Effector memory CD8-positive, alpha-beta T cell (primary cell): ENCODE results near the gene TACR1.

Source experiments
- ATAC-seq: fragments of 150-1000 bp; cut with Tn5 transposase; replicated peaks from 2 replicates; pipeline ENCODE4 v1.10.0; 2021; ENCODE audit warnings: mild to moderate bottlenecking, moderate library complexity
- DNase-seq, 3 experiments: peaks; one replicate each; pipeline ENCODE4 v3.0.0; 2021
- H3K27ac Mint-ChIP-seq, 2 donors: one replicate each; pipeline ENCODE4 v1.8.0; 2022; ENCODE audit warnings: mild to moderate bottlenecking in 2 of 2, mixed read lengths in 2 of 2, moderate library complexity in 2 of 2
- H3K27me3 Mint-ChIP-seq, 2 donors: one replicate each; pipeline ENCODE4 v1.8.0; 2022; ENCODE audit warnings: mixed read lengths in 2 of 2
- H3K36me3 Mint-ChIP-seq: one replicate; pipeline ENCODE4 v1.8.0; 2022; ENCODE audit warnings: mild to moderate bottlenecking, moderate library complexity, mixed read lengths; ENCODE audit not compliant: insufficient read depth
- H3K4me1 Mint-ChIP-seq, 2 donors: one replicate each; pipeline ENCODE4 v1.8.0; 2022; ENCODE audit warnings: low read depth in 2 of 2, mixed read lengths in 2 of 2
- H3K4me3 Mint-ChIP-seq, 2 donors: one replicate each; pipeline ENCODE4 v1.8.0; 2022; ENCODE audit warnings: mild to moderate bottlenecking in 2 of 2, mixed read lengths in 2 of 2, moderate library complexity in 2 of 2
- H3K9me3 Mint-ChIP-seq, 2 donors: one replicate each; pipeline ENCODE4 v1.8.0; 2022; ENCODE audit warnings: mixed read lengths in 2 of 2

TACR1 gene

GRCh38 chr2:75035444-75036353 lies 163.6 kb downstream of the TACR1 start:
- H3K4me3 Mint-ChIP-seq: no peak overlapping the region
- no peak overlapping the region for H3K27ac Mint-ChIP-seq
- H3K9me3 Mint-ChIP-seq: no peaks in the 10 kb centered on the region
- ATAC-seq (no peak), DNase-seq (no peak)
- H3K4me1 Mint-ChIP-seq: peaks cover 0 to under 1% of the 10 kb centered on the region in 2 donors
- no peaks in the 10 kb centered on the region for H3K36me3 Mint-ChIP-seq
- H3K27me3 Mint-ChIP-seq: no peaks in the 10 kb centered on the region

GRCh38 chr2:75033516-75033915 lies 165.8 kb downstream of the TACR1 start:
- no peak for ATAC-seq
- Mint-ChIP-seq H3K9me3 (no peaks in the 10 kb centered on the region), H3K27me3 (no peaks in the 10 kb centered on the region), H3K4me3 (no peak overlapping the region), H3K36me3 (no peaks in the 10 kb centered on the region), H3K27ac (no peak overlapping the region), H3K4me1 (peaks cover 0 to 4% of the 10 kb centered on the region in 2 donors)
- no peak for DNase-seq

GRCh38 chr2:75031906-75032803 lies 167.2 kb downstream of the TACR1 start:
- Mint-ChIP-seq H3K27me3 (no peaks in the 10 kb centered on the region), H3K27ac (peak overlapping the region in 1 of 2 donors; percentile 24), H3K36me3 (no peaks in the 10 kb centered on the region), H3K9me3 (no peaks in the 10 kb centered on the region), H3K4me1 (peaks cover 0 to 4% of the 10 kb centered on the region in 2 donors), H3K4me3 (no peak overlapping the region)
- ATAC-seq: no peak
- no peak for DNase-seq

GRCh38 chr2:75031171-75031570 lies 168.1 kb downstream of the TACR1 start:
- peaks cover 0 to 4% of the 10 kb centered on the region in 2 donors for H3K4me1 Mint-ChIP-seq
- H3K36me3 Mint-ChIP-seq: no peaks in the 10 kb centered on the region
- H3K27me3 Mint-ChIP-seq: no peaks in the 10 kb centered on the region
- ATAC-seq: no peak
- no peak overlapping the region for H3K4me3 Mint-ChIP-seq
- no peak for DNase-seq
- no peak overlapping the region for H3K27ac Mint-ChIP-seq
- no peaks in the 10 kb centered on the region for H3K9me3 Mint-ChIP-seq

GRCh38 chr2:75030218-75031009 lies 168.9 kb downstream of the TACR1 start:
- no peaks in the 10 kb centered on the region for H3K36me3 Mint-ChIP-seq
- no peak overlapping the region for H3K4me3 Mint-ChIP-seq
- H3K9me3 Mint-ChIP-seq: no peaks in the 10 kb centered on the region
- H3K27ac Mint-ChIP-seq: no peak overlapping the region
- H3K4me1 Mint-ChIP-seq: peaks cover 0 to 4% of the 10 kb centered on the region in 2 donors
- H3K27me3 Mint-ChIP-seq: no peaks in the 10 kb centered on the region
- ATAC-seq (no peak), DNase-seq (no peak)

- Mint-ChIP-seq H3K27me3 (no peaks in the 10 kb centered on the region), H3K4me1 (peaks cover 0 to 4% of the 10 kb centered on the region in 2 donors), H3K27ac (no peak overlapping the region), H3K4me3 (no peak overlapping the region), H3K36me3 (no peaks in the 10 kb centered on the region), H3K9me3 (no peaks in the 10 kb centered on the region)
- ATAC-seq (no peak), DNase-seq (no peak)
Observed at GRCh38 chr2:75027886-75028285, 171.4 kb downstream of the TACR1 start.

GRCh38 chr2:75025633-75026380 lies 173.5 kb downstream of the TACR1 start:
- no peak overlapping the region for H3K27ac Mint-ChIP-seq
- H3K4me1 Mint-ChIP-seq: peaks cover 0 to 4% of the 10 kb centered on the region in 2 donors
- no peaks in the 10 kb centered on the region for H3K9me3 Mint-ChIP-seq
- no peaks in the 10 kb centered on the region for H3K36me3 Mint-ChIP-seq
- no peaks in the 10 kb centered on the region for H3K27me3 Mint-ChIP-seq
- no peak overlapping the region for H3K4me3 Mint-ChIP-seq
- ATAC-seq (no peak), DNase-seq (no peak)

GRCh38 chr2:75025216-75025615 lies 174.1 kb downstream of the TACR1 start:
- no peaks in the 10 kb centered on the region for H3K36me3 Mint-ChIP-seq
- H3K9me3 Mint-ChIP-seq: no peaks in the 10 kb centered on the region
- no peak for ATAC-seq
- no peak overlapping the region for H3K27ac Mint-ChIP-seq
- DNase-seq: no peak
- H3K4me3 Mint-ChIP-seq: no peak overlapping the region
- H3K27me3 Mint-ChIP-seq: no peaks in the 10 kb centered on the region
- no peaks in the 10 kb centered on the region for H3K4me1 Mint-ChIP-seq

GRCh38 chr2:75023666-75024455 lies 175.5 kb downstream of the TACR1 start:
- Mint-ChIP-seq H3K9me3 (no peaks in the 10 kb centered on the region), H3K4me3 (no peak overlapping the region), H3K27me3 (no peaks in the 10 kb centered on the region), H3K27ac (no peak overlapping the region), H3K4me1 (no peaks in the 10 kb centered on the region), H3K36me3 (no peaks in the 10 kb centered on the region)
- ATAC-seq: no peak
- no peak for DNase-seq

GRCh38 chr2:75022516-75022915 lies 176.8 kb downstream of the TACR1 start:
- ATAC-seq (no peak), DNase-seq (no peak)
- Mint-ChIP-seq H3K27ac (no peak overlapping the region), H3K4me3 (no peak overlapping the region), H3K36me3 (no peaks in the 10 kb centered on the region), H3K4me1 (no peaks in the 10 kb centered on the region), H3K9me3 (no peaks in the 10 kb centered on the region), H3K27me3 (no peaks in the 10 kb centered on the region)

GRCh38 chr2:75021672-75022071 lies 177.6 kb downstream of the TACR1 start:
- ATAC-seq (no peak), DNase-seq (no peak)
- Mint-ChIP-seq H3K36me3 (no peaks in the 10 kb centered on the region), H3K27me3 (no peaks in the 10 kb centered on the region), H3K27ac (no peak overlapping the region), H3K9me3 (no peaks in the 10 kb centered on the region), H3K4me1 (no peaks in the 10 kb centered on the region), H3K4me3 (no peak overlapping the region)

- no peaks in the 10 kb centered on the region for H3K9me3 Mint-ChIP-seq
- no peaks in the 10 kb centered on the region for H3K27me3 Mint-ChIP-seq
- H3K36me3 Mint-ChIP-seq: no peaks in the 10 kb centered on the region
- H3K4me3 Mint-ChIP-seq: no peak overlapping the region
- H3K4me1 Mint-ChIP-seq: no peaks in the 10 kb centered on the region
- H3K27ac Mint-ChIP-seq: no peak overlapping the region
- no peak for DNase-seq
- no peak for ATAC-seq
Observed at GRCh38 chr2:75020476-75020875, 178.8 kb downstream of the TACR1 start.
